GM18508 (cell line): ENCODE data around the gene RUNDC3A.
"Not testable (repeated sequence)": the region's sequence is repeated elsewhere in the genome, so short reads cannot be mapped to it uniquely, and the experiment has no call there.

ENCODE experiments used
- ATAC-seq: cut with Tn5 transposase; IDR thresholded peaks from one replicate; pipeline ENCODE4 v1.9.1; 2021; ENCODE audit warnings: moderate number of reproducible peaks; ENCODE audit not compliant: insufficient read depth, unreplicated experiment

RUNDC3A gene

DNA sequence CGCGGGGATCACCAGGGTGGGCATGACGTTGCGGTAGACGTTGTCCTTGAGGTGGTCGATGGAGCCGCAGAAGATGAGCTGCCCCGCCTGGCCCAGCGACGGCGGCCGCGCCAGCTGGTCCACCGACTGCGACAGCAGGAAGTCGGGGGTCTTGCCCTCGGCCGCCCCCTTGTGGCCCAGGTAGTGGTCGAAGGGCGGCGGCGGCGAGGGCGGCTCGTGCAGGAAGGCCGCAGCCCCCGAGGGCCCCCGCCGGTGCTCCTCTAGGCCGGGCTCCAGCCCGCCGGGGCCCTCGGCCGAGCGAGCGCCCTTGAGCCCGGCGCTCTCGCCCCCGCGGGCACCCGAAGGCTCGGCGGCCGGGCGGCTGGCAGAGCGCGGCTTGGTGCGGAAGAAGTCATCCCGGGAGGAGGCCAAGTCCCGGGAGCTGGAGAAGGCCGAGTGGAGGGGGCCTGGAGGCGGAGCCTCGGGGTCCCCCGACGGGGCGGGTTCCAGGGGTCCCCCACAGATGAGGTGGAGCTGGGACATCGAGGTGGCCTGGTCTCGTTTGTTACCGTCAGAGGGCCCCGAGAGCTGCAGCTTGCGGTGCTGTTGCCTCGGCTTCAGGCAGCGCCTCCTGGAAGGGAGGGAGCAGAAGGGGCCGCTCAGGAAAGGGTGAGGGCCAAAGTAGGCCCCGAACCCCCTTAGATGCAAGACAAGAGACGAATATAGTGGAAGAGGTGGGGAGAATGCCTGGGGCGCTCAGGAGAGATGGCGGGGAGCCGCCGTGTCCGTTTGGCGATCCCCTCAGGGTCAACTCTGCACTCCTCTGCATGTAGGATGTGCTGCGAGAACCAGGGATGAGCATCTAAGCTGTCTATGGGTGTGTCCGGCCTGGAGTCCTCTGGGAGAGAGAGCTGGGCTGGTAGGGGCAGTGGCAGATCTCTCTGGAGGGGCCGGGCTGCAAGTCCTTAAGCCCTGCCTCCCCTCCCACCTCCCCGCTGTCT lies 46.5 kb downstream of the RUNDC3A start:
- no peak for ATAC-seq

DNA sequence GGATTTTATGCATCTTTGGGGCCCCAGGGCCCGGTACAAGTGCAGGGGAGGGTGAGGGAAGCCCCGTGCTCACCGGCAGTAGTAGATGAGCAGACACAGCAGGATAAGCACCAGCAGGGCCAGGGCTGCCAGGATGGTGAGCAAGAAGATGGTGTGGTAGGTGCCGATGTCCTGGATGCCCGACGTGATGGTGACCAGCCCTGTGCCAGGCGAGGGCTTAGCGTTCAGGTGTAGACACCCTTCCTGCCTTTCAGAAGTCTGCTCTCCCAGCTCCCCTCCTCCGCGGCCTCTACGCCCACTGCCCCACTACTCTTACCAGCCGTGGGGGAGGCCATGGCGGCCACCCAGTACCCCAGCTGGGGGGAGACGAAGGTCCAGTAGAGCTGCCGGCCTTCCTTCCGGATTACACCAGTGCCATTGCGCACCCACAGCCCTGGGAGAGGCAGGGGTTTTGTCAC lies 47.3 kb downstream of the RUNDC3A start:
- ATAC-seq: no peak

DNA sequence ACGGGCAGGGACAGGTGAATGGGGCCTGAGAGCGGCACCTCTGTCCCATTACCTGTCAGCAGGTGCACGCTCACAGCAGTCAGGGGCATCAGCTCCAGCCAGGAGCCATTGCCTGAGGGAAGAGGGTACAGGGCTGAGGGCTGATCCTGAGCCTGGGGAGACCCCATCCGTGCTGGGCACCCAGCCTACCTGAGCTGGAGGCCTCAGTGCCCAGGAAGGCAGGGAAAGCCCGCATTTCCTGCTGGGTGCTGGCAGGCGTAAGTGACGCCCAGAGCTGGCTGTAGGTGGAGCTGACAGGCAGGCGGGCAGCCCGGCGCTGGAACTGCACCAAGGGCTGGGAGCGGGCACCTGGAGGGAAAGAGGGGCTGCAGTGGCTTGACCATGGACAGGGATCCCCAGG lies 47.8 kb downstream of the RUNDC3A start:
- no peak for ATAC-seq

DNA sequence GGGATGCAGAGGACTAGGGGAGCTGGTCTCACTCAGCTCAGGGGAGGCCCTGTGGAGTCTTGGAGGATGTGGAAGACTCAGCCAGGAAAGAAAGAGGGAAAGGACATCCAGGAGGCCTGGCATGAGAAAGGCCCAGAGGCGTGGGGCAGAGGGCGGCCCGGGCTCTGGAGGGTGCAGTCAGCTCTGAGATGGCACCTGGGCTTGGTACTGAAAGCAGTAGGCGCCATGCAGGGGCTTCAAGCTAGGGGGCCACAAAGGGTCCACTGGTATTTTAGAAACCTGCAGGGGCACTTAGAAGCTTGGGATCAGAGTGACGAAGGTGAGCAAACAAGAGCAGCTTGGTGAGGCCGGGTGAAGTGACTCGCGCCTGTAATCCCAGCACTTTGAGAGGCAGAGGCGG lies 49.7 kb downstream of the RUNDC3A start:
- ATAC-seq: no peak

DNA sequence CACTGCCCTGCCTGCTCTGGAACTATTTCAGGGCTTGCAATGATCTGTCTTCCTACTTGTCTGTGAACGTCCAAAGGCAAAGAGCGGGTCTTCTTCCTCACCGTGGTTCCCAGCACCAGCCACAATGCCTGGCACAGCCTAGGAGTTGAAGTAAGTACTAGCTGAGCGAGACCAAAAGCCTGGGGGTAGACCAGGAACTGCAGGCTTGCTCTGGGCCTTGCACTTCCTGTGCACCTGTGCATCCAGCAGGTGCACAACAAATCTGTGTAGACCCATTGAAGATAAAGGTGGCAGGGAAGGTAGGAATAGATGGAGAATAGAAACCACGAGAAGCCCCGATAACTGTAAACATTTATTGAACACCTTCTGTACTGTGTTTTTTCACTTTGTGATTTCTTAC lies 50.6 kb downstream of the RUNDC3A start:
- no peak for ATAC-seq

DNA sequence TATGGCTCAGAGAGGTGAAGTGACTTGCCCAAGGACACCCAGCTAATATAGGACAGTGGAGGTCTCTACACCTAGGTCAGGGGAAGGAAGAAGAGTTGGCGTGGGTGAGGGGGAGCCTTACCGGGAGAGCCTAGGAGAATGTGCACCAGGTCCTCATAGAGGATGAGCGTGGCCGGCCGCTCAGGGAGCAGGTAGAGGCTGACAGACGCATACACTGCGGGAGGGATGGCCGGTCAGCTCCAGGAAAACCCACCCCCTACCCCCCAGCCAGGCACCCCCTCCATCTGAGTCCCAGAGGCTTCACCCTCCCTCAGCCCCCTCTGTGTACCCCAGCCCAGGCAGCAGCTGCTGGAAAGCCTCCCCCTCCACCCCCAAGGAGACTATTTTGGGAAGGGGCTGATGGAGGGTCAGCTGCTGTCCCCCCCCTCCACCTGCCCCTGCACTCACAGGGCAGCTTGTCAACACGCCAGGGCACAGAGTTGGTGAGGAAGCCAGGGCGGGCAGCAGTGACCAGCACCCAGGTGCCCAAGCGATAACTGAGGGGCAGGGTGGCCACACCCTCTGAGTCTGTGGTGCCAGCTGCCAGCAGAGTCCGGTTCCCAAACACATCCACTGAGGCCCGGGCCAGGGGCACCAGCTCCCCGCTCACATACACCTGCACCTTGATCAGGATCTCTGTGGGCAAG lies 51.2 kb downstream of the RUNDC3A start:
- no peak for ATAC-seq

DNA sequence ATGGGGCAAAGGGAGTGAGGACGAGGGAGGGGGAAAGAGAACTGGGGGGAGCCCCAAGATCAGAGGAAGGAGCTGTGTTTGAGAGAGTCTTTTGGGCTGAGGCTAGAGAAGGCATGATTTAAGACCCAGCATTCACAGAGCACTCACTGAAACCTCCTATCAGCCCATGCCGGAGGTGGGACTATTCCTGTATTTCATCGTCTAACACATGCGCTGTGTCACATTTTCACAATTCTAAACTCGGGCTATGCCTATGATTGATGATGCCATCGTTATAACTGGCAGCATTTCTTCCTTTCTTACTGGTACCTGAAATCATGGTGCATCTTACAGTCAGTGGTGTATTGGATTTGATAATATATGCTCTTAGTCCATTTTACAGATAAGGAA lies 51.7 kb downstream of the RUNDC3A start:
- no peak for ATAC-seq

DNA sequence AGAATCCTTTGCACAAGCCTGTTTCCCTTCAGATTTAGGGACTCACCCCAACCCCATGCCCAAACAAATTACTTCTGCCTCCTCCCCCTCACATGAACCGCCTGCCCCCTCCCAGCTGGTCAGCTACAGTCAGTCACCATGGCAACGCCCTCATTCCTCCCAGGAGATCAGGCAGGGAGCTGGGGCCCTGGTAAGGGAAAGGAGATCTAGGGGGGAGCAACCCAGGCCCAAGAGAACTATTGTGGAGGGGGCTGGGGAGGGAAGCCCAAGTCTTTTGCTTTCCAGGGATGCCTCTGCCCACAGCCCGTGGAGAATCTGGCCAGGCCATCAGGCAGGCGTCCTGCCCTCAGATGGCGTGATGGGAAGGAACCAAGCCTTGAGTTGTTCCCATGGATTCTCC lies 52.4 kb downstream of the RUNDC3A start:
- no peak for ATAC-seq

DNA sequence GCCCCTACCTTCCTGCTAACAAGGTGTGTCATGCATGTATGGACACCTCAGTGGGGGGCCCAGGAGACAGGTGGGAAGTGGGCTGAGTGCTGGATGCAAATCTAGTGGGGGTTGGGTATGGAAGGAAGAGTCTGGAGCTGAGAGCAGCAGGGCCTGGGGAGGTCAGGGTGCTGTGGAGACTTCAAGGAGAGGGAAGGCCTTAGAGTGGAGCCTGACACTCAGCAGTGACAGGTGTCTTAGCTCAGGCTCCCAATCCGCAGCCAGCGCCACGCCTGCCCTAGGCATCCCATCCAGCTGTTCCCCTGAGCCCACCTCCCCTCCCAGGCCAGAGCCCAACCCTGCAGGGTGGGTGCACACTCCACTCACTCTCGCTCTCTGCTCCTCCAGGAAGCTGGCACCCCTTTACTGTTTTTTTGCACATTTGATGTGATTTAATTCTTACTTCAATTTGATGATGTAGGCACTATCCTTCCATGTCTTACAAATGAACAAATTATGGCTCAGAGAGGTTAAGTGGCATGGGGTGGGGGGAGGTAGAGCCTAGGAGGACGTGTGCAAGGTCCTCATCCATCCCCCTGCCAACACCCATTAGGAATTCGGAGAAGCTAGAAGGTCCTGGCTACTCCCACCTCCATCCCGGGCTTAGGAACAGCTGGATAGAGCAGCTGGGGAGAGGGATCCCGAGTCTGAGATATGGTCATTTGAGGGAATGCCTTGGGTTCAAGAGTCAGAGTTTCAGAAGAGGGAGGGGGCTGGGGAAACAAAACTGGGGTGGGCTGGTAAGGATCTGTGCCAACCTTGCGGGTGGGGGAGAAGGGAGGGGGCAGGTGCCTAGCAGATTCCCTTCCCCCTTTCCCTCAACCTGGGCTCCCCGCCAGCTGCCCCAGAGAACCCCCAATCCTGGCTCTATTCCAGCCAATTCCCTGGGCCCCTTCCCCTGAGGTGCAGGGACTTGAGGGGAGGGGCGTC lies 53.2 kb downstream of the RUNDC3A start:
- ATAC-seq: no peak

DNA sequence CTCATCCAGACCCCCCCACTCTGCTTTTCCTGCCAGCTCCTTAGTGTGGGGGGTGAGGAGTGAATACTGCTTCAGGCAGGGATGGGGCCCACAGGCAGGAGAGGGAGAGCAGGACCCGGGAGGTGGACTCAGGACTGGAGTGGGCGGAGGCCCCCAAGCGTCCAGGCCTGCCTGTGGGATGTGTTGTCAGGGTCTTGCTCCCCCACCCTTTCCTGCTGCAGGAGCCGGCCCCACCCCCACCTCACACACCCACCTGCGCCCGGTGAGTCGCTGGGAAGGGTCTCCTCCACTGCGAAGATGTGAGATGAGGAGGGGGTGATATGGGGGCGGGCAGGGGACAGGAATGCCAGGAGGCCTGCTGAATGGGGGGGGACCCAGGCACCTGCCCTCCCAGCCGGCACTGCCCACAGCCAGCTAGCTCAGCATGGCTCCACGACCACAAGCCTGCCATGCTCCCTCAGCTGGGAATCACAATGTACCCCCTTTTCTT lies 54.1 kb downstream of the RUNDC3A start:
- no peak for ATAC-seq

DNA sequence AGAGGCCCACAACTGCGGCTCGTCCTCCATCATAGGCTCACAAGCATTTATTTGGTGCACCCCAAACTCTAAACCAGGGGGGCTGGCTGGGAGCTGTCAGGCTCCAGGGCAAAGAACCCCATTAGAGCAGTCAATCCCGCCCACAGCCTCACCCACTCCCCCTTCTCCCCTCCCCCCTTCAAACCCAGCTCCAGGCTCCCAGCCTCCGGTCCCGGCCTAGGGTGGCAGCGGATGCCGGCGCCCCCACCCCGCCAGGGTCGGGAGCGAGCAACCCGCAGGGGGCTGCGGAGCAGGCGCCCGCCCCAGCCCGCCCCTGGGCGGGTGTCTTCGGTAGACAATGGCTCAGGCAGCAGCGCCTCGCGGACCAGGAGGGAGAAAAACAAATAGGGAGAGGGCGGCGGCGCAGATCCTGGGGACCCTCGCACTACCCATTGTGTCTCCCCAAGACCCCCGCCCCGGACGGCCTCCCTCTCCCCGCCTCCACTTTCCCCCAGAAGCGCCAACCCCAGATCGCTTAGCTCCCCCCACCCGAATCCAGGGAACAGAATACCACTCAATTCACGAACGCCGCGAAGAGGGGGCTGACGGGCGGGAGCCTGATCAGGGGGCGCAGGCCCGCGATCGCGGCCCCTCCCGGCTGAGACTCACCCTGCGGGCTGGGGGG lies 54.7 kb downstream of the RUNDC3A start:
- ATAC-seq: no peak

DNA sequence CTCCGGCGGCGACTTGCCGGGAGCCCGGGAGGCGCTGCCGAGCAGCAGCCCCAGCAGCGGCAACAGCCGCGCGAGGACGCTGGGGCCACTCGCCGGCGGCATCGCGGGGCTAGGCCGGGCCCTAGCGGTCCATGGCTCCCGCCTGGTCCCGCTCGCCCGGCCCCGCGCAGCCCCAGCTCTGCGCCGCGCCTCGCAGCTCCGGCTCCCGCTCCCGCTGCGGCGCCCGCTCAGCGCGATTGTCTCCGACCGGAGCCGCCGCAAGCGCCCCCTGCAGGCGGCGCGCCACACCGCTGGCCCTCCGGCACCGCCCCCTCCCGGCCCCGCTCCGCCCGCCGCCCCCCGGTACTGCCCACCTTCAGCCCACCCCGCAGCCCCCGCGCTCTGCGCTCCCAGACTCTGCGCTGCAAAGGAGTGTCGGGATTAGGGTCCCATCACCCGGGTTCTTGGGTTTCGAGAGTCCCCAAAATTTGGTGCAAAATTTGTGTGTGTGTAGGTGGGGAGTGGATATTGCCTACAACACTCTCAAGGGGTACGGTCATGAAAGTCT lies 55.3 kb downstream of the RUNDC3A start, which contains the start of gene FAM171A2:
Gene FAM171A2 (minus strand): TSS at position 241 of the 547 bp plus-strand sequence. CDS start 139 bp downstream, at position 102.
- no peak for ATAC-seq

DNA sequence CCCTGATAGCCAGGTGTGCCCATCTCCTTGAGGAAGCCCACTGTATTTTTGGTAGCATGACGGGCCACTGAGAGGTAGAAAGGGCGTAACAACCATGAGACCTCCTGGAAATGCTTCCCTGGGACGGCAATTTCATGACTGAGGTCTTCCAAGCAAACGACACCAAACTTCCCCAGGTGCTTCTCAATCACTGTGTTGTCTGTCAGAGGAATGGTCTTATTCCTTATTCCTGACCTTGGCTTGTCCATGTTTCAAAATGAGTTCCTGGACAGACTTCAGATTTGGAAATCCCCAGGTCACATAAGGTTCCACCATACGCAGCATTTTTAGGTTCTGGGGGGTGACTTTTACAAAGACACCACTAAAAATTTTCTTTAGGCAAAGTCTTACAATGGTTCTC lies 56.6 kb downstream of the RUNDC3A start:
- ATAC-seq: not testable (repeated sequence)

DNA sequence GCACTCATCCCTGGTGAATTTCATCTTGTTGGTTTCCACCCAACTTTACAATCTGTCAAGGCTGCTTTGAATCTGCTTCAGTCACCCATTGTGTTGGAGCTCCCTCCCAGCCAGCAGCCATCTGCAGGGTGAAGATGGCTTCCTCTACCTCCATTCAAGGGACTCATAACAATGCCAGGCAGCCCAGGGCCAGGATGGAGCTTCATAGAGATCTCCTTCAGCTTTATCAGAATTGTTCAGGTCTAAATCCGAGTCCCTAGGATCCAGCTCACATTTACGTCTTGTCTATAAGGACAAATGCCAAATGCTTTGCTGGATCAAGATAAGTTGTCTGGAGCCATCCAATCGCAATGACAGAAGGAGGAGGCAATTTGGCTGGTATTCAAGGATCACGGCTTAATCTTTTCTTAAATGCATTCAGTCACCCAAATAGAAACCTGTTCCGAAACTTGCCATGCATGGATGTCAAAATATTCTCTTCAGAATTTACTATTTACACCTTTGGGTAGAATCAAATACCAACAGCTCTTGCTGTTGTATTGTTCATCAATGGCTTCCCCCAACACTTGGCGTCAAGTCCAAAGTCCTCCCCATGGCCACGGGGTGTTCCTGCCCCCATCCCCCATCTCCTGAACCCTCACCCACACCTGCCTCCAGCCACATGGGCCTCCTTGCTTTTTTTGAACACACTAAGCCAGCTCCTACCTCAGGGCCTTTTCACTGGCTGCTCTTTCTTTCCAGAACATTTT lies 59.0 kb downstream of the RUNDC3A start:
- no peak for ATAC-seq
